Neuronal stem cell (in vitro differentiated cells): Measurements from ENCODE around the gene TMEM154.
"Not testable (repeated sequence)": the region's sequence is repeated elsewhere in the genome, so short reads cannot be mapped to it uniquely, and the experiment has no call there.

ENCODE experiments used
- DNase-seq: peaks from one replicate; pipeline ENCODE4 v3.0.0-alpha.2; 2013; ENCODE audit warnings: low spot score
- H2AFZ ChIP-seq: one replicate; pipeline ENCODE4 v1.6.1; 2013; ENCODE audit warnings: mild to moderate bottlenecking, low read length, inconsistent platforms
- H2AK5ac ChIP-seq: 2 replicates; pipeline ENCODE4 v1.6.1; 2013; ENCODE audit warnings: low read depth, mild to moderate bottlenecking, inconsistent platforms, low read length, moderate library complexity, mixed read lengths
- H2BK120ac ChIP-seq: 2 replicates; pipeline ENCODE4 v1.6.1; 2013; ENCODE audit warnings: low read depth, mild to moderate bottlenecking, inconsistent platforms, low read length, moderate library complexity, mixed read lengths
- H2BK12ac ChIP-seq: one replicate; pipeline ENCODE4 v1.6.1; 2013; ENCODE audit warnings: low read length, inconsistent platforms
- H2BK15ac ChIP-seq: 2 replicates; pipeline ENCODE4 v1.6.1; 2013; ENCODE audit warnings: mild to moderate bottlenecking, low read length, inconsistent platforms, mixed read lengths
- H2BK5ac ChIP-seq: one replicate; pipeline ENCODE4 v1.6.1; 2013; ENCODE audit warnings: inconsistent platforms, mild to moderate bottlenecking, low read length, moderate library complexity
- H3K14ac ChIP-seq: one replicate; pipeline ENCODE4 v1.6.1; 2013; ENCODE audit warnings: low read length, inconsistent platforms
- H3K18ac ChIP-seq: 2 replicates; pipeline ENCODE4 v1.6.1; 2013; ENCODE audit warnings: low read length, inconsistent platforms
- H3K23ac ChIP-seq: 2 replicates; pipeline ENCODE4 v1.6.1; 2013; ENCODE audit warnings: low read depth, mild to moderate bottlenecking, mixed read lengths, low read length, inconsistent platforms; ENCODE audit not compliant: poor library complexity
- H3K27ac ChIP-seq: replicated peaks from 3 replicates; pipeline ENCODE4 v1.5.1; 2013; ENCODE audit warnings: low read length, inconsistent platforms
- H3K27me3 ChIP-seq, 3 experiments: 2 replicates each; pipeline ENCODE4 v1.6.1; 2013; ENCODE audit warnings: low read length in 3 of 3, mild to moderate bottlenecking in 2 of 3, inconsistent platforms in 1 of 3, low read depth in 1 of 3, mixed read lengths in 1 of 3, moderate library complexity in 1 of 3; ENCODE audit not compliant: control insufficient read depth in 3 of 3, insufficient read depth in 3 of 3
- H3K36me3 ChIP-seq, 2 donors: replicated peaks in 1 of 2; 2 replicates each; pipeline ENCODE4 v1.6.1; 2013; ENCODE audit warnings: low read length in 2 of 2; ENCODE audit not compliant: control insufficient read depth in 2 of 2, insufficient read depth in 2 of 2
- H3K4ac ChIP-seq: 2 replicates; pipeline ENCODE4 v1.6.1; 2013; ENCODE audit warnings: inconsistent platforms, mild to moderate bottlenecking, low read length, moderate library complexity
- H3K4me1 ChIP-seq, 2 donors: 1 replicate in 1 of 2; 2 replicates in 1 of 2; pipeline ENCODE4 v1.6.1; 2013; ENCODE audit warnings: low read length in 2 of 2, low read depth in 1 of 2; ENCODE audit not compliant: control insufficient read depth in 2 of 2, insufficient read depth in 1 of 2
- H3K4me2 ChIP-seq: one replicate; pipeline ENCODE4 v1.6.1; 2013; ENCODE audit warnings: mild to moderate bottlenecking, low read length, inconsistent platforms; ENCODE audit not compliant: insufficient read depth, poor library complexity, severe bottlenecking
- H3K4me3 ChIP-seq, 2 donors: 2 replicates each; pipeline ENCODE4 v1.5.1; 2013; ENCODE audit warnings: low read length in 2 of 2, mild to moderate bottlenecking in 2 of 2, inconsistent platforms in 1 of 2, moderate library complexity in 1 of 2
- H3K79me1 ChIP-seq: one replicate; pipeline ENCODE4 v1.6.1; 2013; ENCODE audit warnings: low read depth, mild to moderate bottlenecking, inconsistent platforms, low read length, moderate library complexity
- H3K9ac ChIP-seq: one replicate; pipeline ENCODE4 v1.6.1; 2013; ENCODE audit warnings: mild to moderate bottlenecking, low read depth, low read length, inconsistent platforms; ENCODE audit not compliant: poor library complexity
- H3K9me3 ChIP-seq, 2 donors: replicated peaks in 1 of 2; 2 replicates each; pipeline versions ENCODE3 to v1.6.1; 2013; ENCODE audit warnings: low read length in 2 of 2, mild to moderate bottlenecking in 2 of 2, inconsistent platforms in 1 of 2, low read depth in 1 of 2, mixed read lengths in 1 of 2, moderate library complexity in 1 of 2; ENCODE audit not compliant: control insufficient read depth in 2 of 2, insufficient read depth in 1 of 2
- H4K8ac ChIP-seq: one replicate; pipeline ENCODE4 v1.6.1; 2013; ENCODE audit warnings: low read depth, mild to moderate bottlenecking, inconsistent platforms, low read length, moderate library complexity
- H4K91ac ChIP-seq: one replicate; pipeline ENCODE4 v1.6.1; 2013; ENCODE audit warnings: low read length, low read depth, mild to moderate bottlenecking, inconsistent platforms; ENCODE audit not compliant: poor library complexity
- WGBS, 2 donors: extraction: QIAGEN DNeasy Blood & Tissue Kit; methylation state at CpG; one replicate each; pipeline ENCODE4 v1.1.7; 2013; ENCODE audit warnings: missing lambda C conversion rate in 2 of 2, mixed read lengths in 1 of 2; ENCODE audit not compliant: insufficient read length in 2 of 2, insufficient replicate concordance in 1 of 2; ENCODE audit errors: extremely low coverage in 2 of 2; 5-methylcytosine and 5-hydroxymethylcytosine counted together

TMEM154 gene

DNA sequence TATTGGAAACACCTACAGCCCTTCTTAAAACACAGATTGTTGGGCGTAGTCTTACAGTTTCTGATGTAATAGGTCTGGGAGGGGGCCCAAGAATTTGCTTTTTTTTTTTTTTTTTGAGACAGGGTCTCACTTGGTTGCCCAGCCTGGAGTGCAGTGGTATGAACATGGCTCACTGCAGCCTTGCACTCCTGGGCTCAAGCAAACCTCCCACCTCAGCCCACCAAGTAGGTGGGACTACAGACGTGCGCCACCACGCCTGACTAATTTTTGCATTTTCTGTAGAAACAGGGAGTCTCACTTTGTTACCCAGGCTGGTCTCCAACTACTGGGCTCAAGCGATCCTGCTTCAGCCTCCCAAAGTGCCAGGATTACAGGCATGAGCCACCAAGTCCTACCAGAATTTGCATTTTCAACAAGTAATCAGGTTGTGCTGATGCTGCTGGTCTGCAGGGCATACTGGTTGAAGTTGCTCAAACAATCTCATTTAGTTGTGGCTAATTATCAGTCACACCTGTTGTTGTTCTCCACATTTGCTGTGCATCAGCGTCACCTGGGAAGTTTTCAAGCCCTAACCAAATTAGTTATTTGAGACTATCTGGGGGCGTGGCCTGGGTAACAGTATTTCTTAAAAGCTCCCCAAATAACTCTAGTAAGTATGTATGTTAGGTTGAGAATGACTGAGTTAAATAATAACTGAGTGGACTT, 14.0 kb downstream of the TMEM154 start:
- Histone ChIP-seq H2AK5ac (no peak overlapping the region), H4K91ac (no peak overlapping the region), H2AFZ (no peak overlapping the region), H2BK12ac (no peak overlapping the region), H3K23ac (no peak overlapping the region), H3K27me3 (peaks cover 0 to 7% (median 0%) of the 10 kb centered on the region in 3 experiments), H2BK120ac (no peak overlapping the region), H3K4me1 (no peaks in the 10 kb centered on the region), H2BK15ac (no peak overlapping the region), H3K4ac (no peak overlapping the region), H3K4me3 (no peak overlapping the region), H3K36me3 (no peaks in the 10 kb centered on the region), H2BK5ac (no peak overlapping the region), H3K14ac (no peak overlapping the region), H3K9me3 (no peaks in the 10 kb centered on the region), H3K18ac (no peak overlapping the region), H3K27ac (no peak overlapping the region), H4K8ac (no peak overlapping the region), H3K79me1 (no peaks in the 10 kb centered on the region), H3K9ac (peak overlapping the region; percentile 30), H3K4me2 (no peak overlapping the region)
- no CpG with 5 or more reads among the region's 7 CpGs for WGBS, 2 donors
- no peak for DNase-seq

GRCh38 chr4:152664067-152664378, 15.8 kb downstream of the TMEM154 start:
- not testable (repeated sequence) for H2BK12ac ChIP-seq, H3K9ac ChIP-seq, H2AK5ac ChIP-seq, H3K27me3 ChIP-seq, H3K27ac ChIP-seq, H4K8ac ChIP-seq, H2BK5ac ChIP-seq, H2AFZ ChIP-seq, H3K4me2 ChIP-seq, H3K79me1 ChIP-seq, H4K91ac ChIP-seq, H3K4me3 ChIP-seq, H2BK15ac ChIP-seq, H3K23ac ChIP-seq, H3K9me3 ChIP-seq, H2BK120ac ChIP-seq, H3K4ac ChIP-seq, H3K36me3 ChIP-seq, DNase-seq, H3K14ac ChIP-seq, H3K18ac ChIP-seq, H3K4me1 ChIP-seq
- WGBS, 2 donors, result no CpG with 5 or more reads among the region's 5 CpGs

- no peak overlapping the region for H3K4me3 ChIP-seq
- WGBS, 2 donors, result no CpG with 5 or more reads among the region's 6 CpGs
- H3K27ac ChIP-seq, result no peak overlapping the region
- no peak overlapping the region for H4K91ac ChIP-seq
- H2AFZ ChIP-seq, result no peak overlapping the region
- no peak overlapping the region for H3K23ac ChIP-seq
- H2BK120ac ChIP-seq, result no peak overlapping the region
- no peak overlapping the region for H3K9ac ChIP-seq
- no peaks in the 10 kb centered on the region for H3K79me1 ChIP-seq
- no peak for DNase-seq
- H3K9me3 ChIP-seq, result no peaks in the 10 kb centered on the region
- no peak overlapping the region for H2BK12ac ChIP-seq
- no peak overlapping the region for H2BK15ac ChIP-seq
- no peak overlapping the region for H4K8ac ChIP-seq
- peaks cover 0 to 1% (median 0%) of the 10 kb centered on the region in 3 experiments for H3K27me3 ChIP-seq
- no peaks in the 10 kb centered on the region for H3K4me1 ChIP-seq
- H3K4me2 ChIP-seq, result no peak overlapping the region
- no peak overlapping the region for H3K4ac ChIP-seq
- no peak overlapping the region for H3K18ac ChIP-seq
- H3K14ac ChIP-seq, result no peak overlapping the region
- H2AK5ac ChIP-seq, result no peak overlapping the region
- H2BK5ac ChIP-seq, result no peak overlapping the region
- no peaks in the 10 kb centered on the region for H3K36me3 ChIP-seq
These were observed 16.4 kb downstream of the TMEM154 start for GRCh38 chr4:152663203-152664066.

DNA sequence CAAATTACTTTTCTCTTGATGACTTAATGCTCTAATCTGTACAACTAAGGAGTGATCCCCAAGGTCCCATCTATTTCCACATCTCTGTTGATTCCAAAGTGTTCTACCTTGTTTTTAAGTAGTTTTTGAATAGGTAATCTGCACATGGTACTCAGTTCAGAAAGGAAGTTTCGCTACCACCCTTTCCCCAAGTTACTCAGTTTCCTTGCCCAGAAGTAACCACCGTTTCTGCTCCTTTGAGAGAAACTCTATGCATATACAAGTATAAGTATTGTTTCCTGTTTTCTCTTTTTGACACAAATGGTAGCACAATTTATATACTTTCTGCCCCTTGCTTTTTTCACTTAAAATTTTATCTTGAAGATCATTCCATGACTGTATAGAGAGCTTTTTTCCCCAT, 18.1 kb downstream of the TMEM154 start:
- Histone ChIP-seq H3K27me3 (no peaks in the 10 kb centered on the region), H4K8ac (no peak overlapping the region), H2BK120ac (no peak overlapping the region), H2BK5ac (no peak overlapping the region), H3K18ac (no peak overlapping the region), H3K9ac (no peak overlapping the region), H3K4me1 (no peaks in the 10 kb centered on the region), H3K4ac (no peak overlapping the region), H2BK15ac (no peak overlapping the region), H3K23ac (no peak overlapping the region), H2BK12ac (no peak overlapping the region), H3K79me1 (no peaks in the 10 kb centered on the region), H3K14ac (no peak overlapping the region), H4K91ac (no peak overlapping the region), H2AK5ac (no peak overlapping the region), H3K4me2 (no peak overlapping the region), H3K27ac (no peak overlapping the region), H3K36me3 (no peaks in the 10 kb centered on the region), H2AFZ (no peak overlapping the region), H3K9me3 (peaks cover 0 to 4% of the 10 kb centered on the region in 2 donors), H3K4me3 (no peak overlapping the region)
- WGBS, 2 donors, result no CpG with 5 or more reads among the region's 2 CpGs
- no peak for DNase-seq
